ENCODE data around the gene NCAM1.

The NCAM1 gene

DNA sequence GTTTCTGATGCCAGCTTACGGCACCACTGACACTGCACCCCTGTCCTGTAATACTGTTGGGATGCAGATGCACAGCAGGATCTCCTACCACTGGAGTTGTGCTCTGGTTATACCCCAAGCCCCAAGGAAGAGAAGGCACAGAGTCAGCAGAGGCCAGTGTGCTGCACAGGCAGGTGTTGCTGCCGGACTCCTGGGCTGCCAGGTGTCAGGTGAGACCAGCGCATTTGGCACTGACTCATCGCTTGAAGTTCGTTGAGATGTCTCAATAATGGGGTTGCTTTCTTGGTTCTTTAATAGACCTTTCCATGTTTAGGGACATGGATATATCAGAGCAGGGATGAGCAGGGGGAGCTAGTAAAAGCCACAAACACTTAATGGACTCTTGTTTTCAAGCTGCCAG, 277.5 kb downstream of the NCAM1 start:
- Histone ChIP-seq H3K4me3 (ENCODE audit: low read length) (no peak overlapping the region), H3K27me3 (ENCODE audit: control insufficient read depth, insufficient read depth, low read length) (no peaks in the 10 kb centered on the region), H3K4me1 (ENCODE audit: control insufficient read depth, insufficient read depth, low read length) (peaks cover 5% of the 10 kb centered on the region), H3K27ac (ENCODE audit: low read depth, low read length) (no peak overlapping the region), H3K9ac (ENCODE audit: low read length) (no peak overlapping the region), H3K36me3 (ENCODE audit: control insufficient read depth, insufficient read depth, low read length) (peaks cover 3% of the 10 kb centered on the region)

- Histone ChIP-seq H3K36me3 (ENCODE audit: control insufficient read depth, insufficient read depth, low read length) (peaks cover 3% of the 10 kb centered on the region), H3K27ac (ENCODE audit: low read depth, low read length) (no peak overlapping the region), H3K4me1 (ENCODE audit: control insufficient read depth, insufficient read depth, low read length) (peaks cover 5% of the 10 kb centered on the region), H3K4me3 (ENCODE audit: low read length) (no peak overlapping the region), H3K9ac (ENCODE audit: low read length) (no peak overlapping the region), H3K27me3 (ENCODE audit: control insufficient read depth, insufficient read depth, low read length) (no peaks in the 10 kb centered on the region)
Observed at GRCh38 chr11:113240389-113240788, 279.2 kb downstream of the NCAM1 start.

GRCh38 chr11:113240790-113241635, 279.8 kb downstream of the NCAM1 start:
- Histone ChIP-seq H3K9ac (ENCODE audit: low read length) (no peak overlapping the region), H3K27ac (ENCODE audit: low read depth, low read length) (no peak overlapping the region)

GRCh38 chr11:113241636-113242054, 280.4 kb downstream of the NCAM1 start:
- Histone ChIP-seq H3K27me3 (ENCODE audit: control insufficient read depth, insufficient read depth, low read length) (no peaks in the 10 kb centered on the region), H3K36me3 (ENCODE audit: control insufficient read depth, insufficient read depth, low read length) (peaks cover 3% of the 10 kb centered on the region), H3K9ac (ENCODE audit: low read length) (no peak overlapping the region), H3K4me3 (ENCODE audit: low read length) (no peak overlapping the region), H3K4me1 (ENCODE audit: control insufficient read depth, insufficient read depth, low read length) (peaks cover 5% of the 10 kb centered on the region), H3K27ac (ENCODE audit: low read depth, low read length) (no peak overlapping the region)

More at GRCh38 chr11:113240790-113241635, 279.8 kb downstream of the NCAM1 start:
- H3K4me3 ChIP-seq (ENCODE audit: low read length): no peak overlapping the region
- no peaks in the 10 kb centered on the region for H3K27me3 ChIP-seq (ENCODE audit: control insufficient read depth, insufficient read depth, low read length)
- H3K36me3 ChIP-seq (ENCODE audit: control insufficient read depth, insufficient read depth, low read length): peaks cover 3% of the 10 kb centered on the region
- peaks cover 5% of the 10 kb centered on the region for H3K4me1 ChIP-seq (ENCODE audit: control insufficient read depth, insufficient read depth, low read length)

DNA sequence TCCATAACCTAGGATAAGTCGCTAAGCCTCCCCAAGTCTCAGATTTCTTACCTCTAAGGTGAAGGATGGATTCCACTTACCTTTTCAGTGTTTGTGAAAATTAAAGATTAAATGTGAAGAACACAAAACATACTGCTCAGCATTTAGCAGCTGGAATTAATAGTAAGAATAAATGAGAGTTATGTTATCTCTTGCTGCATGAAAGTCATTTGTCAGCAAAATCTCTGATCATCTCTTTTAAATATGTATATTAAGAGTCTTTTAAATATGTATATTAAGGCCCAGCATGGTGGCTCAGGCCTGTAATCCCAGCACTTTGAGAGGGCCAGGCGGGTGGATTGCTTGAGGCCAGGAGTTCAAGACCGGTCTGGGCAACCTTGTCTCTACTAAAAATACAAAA, 280.8 kb downstream of the NCAM1 start:
- Histone ChIP-seq H3K9ac (ENCODE audit: low read length) (no peak overlapping the region), H3K4me1 (ENCODE audit: control insufficient read depth, insufficient read depth, low read length) (peaks cover 5% of the 10 kb centered on the region), H3K27ac (ENCODE audit: low read depth, low read length) (no peak overlapping the region), H3K36me3 (ENCODE audit: control insufficient read depth, insufficient read depth, low read length) (no peaks in the 10 kb centered on the region), H3K27me3 (ENCODE audit: control insufficient read depth, insufficient read depth, low read length) (no peaks in the 10 kb centered on the region), H3K4me3 (ENCODE audit: low read length) (no peak overlapping the region)

GRCh38 chr11:113242767-113243397, 281.7 kb downstream of the NCAM1 start:
- Histone ChIP-seq H3K9ac (ENCODE audit: low read length) (peak overlapping the region; percentile 16), H3K4me1 (ENCODE audit: control insufficient read depth, insufficient read depth, low read length) (peaks cover 7% of the 10 kb centered on the region), H3K27ac (ENCODE audit: low read depth, low read length) (peak overlapping the region; percentile 77), H3K4me3 (ENCODE audit: low read length) (peak overlapping the region; percentile 68), H3K27me3 (ENCODE audit: control insufficient read depth, insufficient read depth, low read length) (no peaks in the 10 kb centered on the region), H3K36me3 (ENCODE audit: control insufficient read depth, insufficient read depth, low read length) (no peaks in the 10 kb centered on the region)

DNA sequence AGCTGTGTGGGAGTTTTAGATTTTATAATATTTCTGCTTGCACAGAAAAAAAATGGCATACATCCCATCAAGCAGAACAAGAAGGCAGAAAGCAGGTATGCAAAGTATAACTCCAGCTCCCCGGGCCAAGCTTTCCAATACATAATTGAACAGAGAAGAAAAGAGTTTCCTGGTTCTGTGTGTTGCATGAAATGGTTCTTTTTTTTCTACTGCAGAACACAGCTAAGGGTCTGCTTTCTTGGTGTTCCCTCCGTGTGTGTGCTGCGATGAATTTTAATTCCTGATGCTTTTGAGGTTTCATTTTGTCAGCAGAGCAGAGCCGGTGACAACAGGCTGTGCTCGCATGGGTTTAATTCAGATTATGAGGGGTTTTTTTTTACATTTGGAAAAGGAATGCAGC, 282.5 kb downstream of the NCAM1 start:
- peaks cover 11% of the 10 kb centered on the region for H3K4me1 ChIP-seq (ENCODE audit: control insufficient read depth, insufficient read depth, low read length)
- H3K36me3 ChIP-seq (ENCODE audit: control insufficient read depth, insufficient read depth, low read length): no peaks in the 10 kb centered on the region
- no peaks in the 10 kb centered on the region for H3K27me3 ChIP-seq (ENCODE audit: control insufficient read depth, insufficient read depth, low read length)
- H3K4me3 ChIP-seq (ENCODE audit: low read length): no peak overlapping the region
- no peak overlapping the region for H3K9ac ChIP-seq (ENCODE audit: low read length)
- H3K27ac ChIP-seq (ENCODE audit: low read depth, low read length): peak overlapping the region; percentile 77

GRCh38 chr11:113245216-113245615, 284.0 kb downstream of the NCAM1 start:
- no peak overlapping the region for H3K9ac ChIP-seq (ENCODE audit: low read length)
- H3K36me3 ChIP-seq (ENCODE audit: control insufficient read depth, insufficient read depth, low read length): no peaks in the 10 kb centered on the region
- H3K27ac ChIP-seq (ENCODE audit: low read depth, low read length): no peak overlapping the region
- peaks cover 11% of the 10 kb centered on the region for H3K4me1 ChIP-seq (ENCODE audit: control insufficient read depth, insufficient read depth, low read length)
- no peaks in the 10 kb centered on the region for H3K27me3 ChIP-seq (ENCODE audit: control insufficient read depth, insufficient read depth, low read length)
- H3K4me3 ChIP-seq (ENCODE audit: low read length): no peak overlapping the region

- H3K4me3 ChIP-seq (ENCODE audit: low read length): no peak overlapping the region
- H3K4me1 ChIP-seq (ENCODE audit: control insufficient read depth, insufficient read depth, low read length): peaks cover 11% of the 10 kb centered on the region
- H3K36me3 ChIP-seq (ENCODE audit: control insufficient read depth, insufficient read depth, low read length): no peaks in the 10 kb centered on the region
- H3K27ac ChIP-seq (ENCODE audit: low read depth, low read length): peak overlapping the region; percentile 30
- H3K27me3 ChIP-seq (ENCODE audit: control insufficient read depth, insufficient read depth, low read length): no peaks in the 10 kb centered on the region
- no peak overlapping the region for H3K9ac ChIP-seq (ENCODE audit: low read length)
Observed at GRCh38 chr11:113247221-113247620, 286.0 kb downstream of the NCAM1 start.

DNA sequence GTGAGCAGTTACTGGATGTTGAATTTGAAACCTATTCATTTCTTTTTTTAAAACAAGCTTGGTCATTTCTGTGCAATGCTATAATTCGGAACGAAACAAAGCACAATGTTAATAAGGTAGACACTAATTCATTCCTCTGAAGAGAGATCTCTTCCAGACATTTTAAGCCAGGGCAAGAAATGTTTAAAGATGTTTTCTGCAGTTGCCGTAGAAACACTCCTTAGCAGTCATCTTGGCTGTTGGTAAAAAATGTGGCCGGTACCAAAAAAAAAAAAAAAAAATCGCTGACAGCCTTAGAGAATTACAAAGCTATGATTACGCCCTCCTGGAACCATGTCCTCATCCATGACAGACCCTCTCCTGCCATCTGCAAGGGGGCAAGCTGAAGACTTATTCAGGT, 286.7 kb downstream of the NCAM1 start:
- Histone ChIP-seq H3K9ac (ENCODE audit: low read length) (no peak overlapping the region), H3K4me1 (ENCODE audit: control insufficient read depth, insufficient read depth, low read length) (peaks cover 11% of the 10 kb centered on the region), H3K4me3 (ENCODE audit: low read length) (no peak overlapping the region), H3K27ac (ENCODE audit: low read depth, low read length) (no peak overlapping the region), H3K36me3 (ENCODE audit: control insufficient read depth, insufficient read depth, low read length) (no peaks in the 10 kb centered on the region), H3K27me3 (ENCODE audit: control insufficient read depth, insufficient read depth, low read length) (no peaks in the 10 kb centered on the region)

GRCh38 chr11:113248702-113249490, 287.7 kb downstream of the NCAM1 start:
- H3K4me1 ChIP-seq (ENCODE audit: control insufficient read depth, insufficient read depth, low read length): peaks cover 6% of the 10 kb centered on the region
- no peaks in the 10 kb centered on the region for H3K36me3 ChIP-seq (ENCODE audit: control insufficient read depth, insufficient read depth, low read length)
- H3K9ac ChIP-seq (ENCODE audit: low read length): no peak overlapping the region
- no peaks in the 10 kb centered on the region for H3K27me3 ChIP-seq (ENCODE audit: control insufficient read depth, insufficient read depth, low read length)
- no peak overlapping the region for H3K27ac ChIP-seq (ENCODE audit: low read depth, low read length)
- no peak overlapping the region for H3K4me3 ChIP-seq (ENCODE audit: low read length)

- no peaks in the 10 kb centered on the region for H3K27me3 ChIP-seq (ENCODE audit: control insufficient read depth, insufficient read depth, low read length)
- H3K36me3 ChIP-seq (ENCODE audit: control insufficient read depth, insufficient read depth, low read length): no peaks in the 10 kb centered on the region
- no peak overlapping the region for H3K27ac ChIP-seq (ENCODE audit: low read depth, low read length)
- H3K4me1 ChIP-seq (ENCODE audit: control insufficient read depth, insufficient read depth, low read length): peaks cover 6% of the 10 kb centered on the region
- no peak overlapping the region for H3K4me3 ChIP-seq (ENCODE audit: low read length)
- no peak overlapping the region for H3K9ac ChIP-seq (ENCODE audit: low read length)
Observed at GRCh38 chr11:113249491-113249763, 288.2 kb downstream of the NCAM1 start.
